Measurements from ENCODE around the gene RIPK3.

RIPK3 gene

GRCh38 chr14:24334431-24335291, 5.1 kb downstream of the RIPK3 start, which contains the start of gene ADCY4:
ADCY4 (minus strand) TSS chr14:24335071; CDS start chr14:24334652, 419 bp downstream.
- TF ChIP-seq TOX (CRISPR knock-in tag; IDR thresholded peaks at IDR 0.05; ENCODE audit: borderline replicate concordance), result no peak
- TF ChIP-seq CREB5 (CRISPR knock-in tag; IDR thresholded peaks at IDR 0.05; ENCODE audit: low read depth), result no peak
- no peak for TF ChIP-seq ARNTL (CRISPR knock-in tag; IDR thresholded peaks at IDR 0.05; ENCODE audit: borderline replicate concordance, low read depth)
- TF ChIP-seq CSDC2 (CRISPR knock-in tag; IDR thresholded peaks at IDR 0.05), result no peak
- no peak for TF ChIP-seq OSR1 (CRISPR knock-in tag; IDR thresholded peaks at IDR 0.05)
- ATAC-seq, result peak; percentile 37

- peak; percentile 82 for ATAC-seq
- TF ChIP-seq ISL1 (CRISPR knock-in tag; IDR thresholded peaks at IDR 0.05), result no peak
- no peak for TF ChIP-seq OSR1 (CRISPR knock-in tag; IDR thresholded peaks at IDR 0.05)
- no peak for TF ChIP-seq ZC3H10 (CRISPR knock-in tag; IDR thresholded peaks at IDR 0.05)
- TF ChIP-seq ZNF8 (CRISPR knock-in tag; IDR thresholded peaks at IDR 0.05), result no peak
- TF ChIP-seq TCF4 (CRISPR knock-in tag; IDR thresholded peaks at IDR 0.05; ENCODE audit: borderline replicate concordance), result no peak
These were observed 7.4 kb downstream of the RIPK3 start for GRCh38 chr14:24332268-24332993.

GRCh38 chr14:24331731-24332267, 8.0 kb downstream of the RIPK3 start:
- ATAC-seq, result peak; percentile 1; the same call in 2 of the 3 replicates
- TF ChIP-seq ZNF8 (CRISPR knock-in tag; IDR thresholded peaks at IDR 0.05), result no peak
- TF ChIP-seq CREB5 (CRISPR knock-in tag; IDR thresholded peaks at IDR 0.05; ENCODE audit: low read depth), result no peak
- TF ChIP-seq ISL1 (CRISPR knock-in tag; IDR thresholded peaks at IDR 0.05), result no peak
- TF ChIP-seq OSR1 (CRISPR knock-in tag; IDR thresholded peaks at IDR 0.05), result no peak
- TF ChIP-seq GLIS3 (CRISPR knock-in tag; IDR thresholded peaks at IDR 0.05), result no peak
- no peak for TF ChIP-seq TOX (CRISPR knock-in tag; IDR thresholded peaks at IDR 0.05; ENCODE audit: borderline replicate concordance)
- TF ChIP-seq RARB (CRISPR knock-in tag; IDR thresholded peaks at IDR 0.05), result no peak
- TF ChIP-seq ZFP3 (CRISPR knock-in tag; IDR thresholded peaks at IDR 0.05), result no peak

- TF ChIP-seq TSHZ2 (CRISPR knock-in tag; IDR thresholded peaks at IDR 0.05), result no peak
- TF ChIP-seq ARNTL (CRISPR knock-in tag; IDR thresholded peaks at IDR 0.05; ENCODE audit: borderline replicate concordance, low read depth), result no peak
- TF ChIP-seq ZFP3 (CRISPR knock-in tag; IDR thresholded peaks at IDR 0.05), result no peak
- TF ChIP-seq ZNF8 (CRISPR knock-in tag; IDR thresholded peaks at IDR 0.05), result no peak
- TF ChIP-seq OSR1 (CRISPR knock-in tag; IDR thresholded peaks at IDR 0.05), result no peak
- TF ChIP-seq TOX (CRISPR knock-in tag; IDR thresholded peaks at IDR 0.05; ENCODE audit: borderline replicate concordance), result no peak
- TF ChIP-seq ZNF565 (CRISPR knock-in tag; conservative IDR thresholded peaks at IDR 0.05; ENCODE audit: low read depth), result no peak
- no peak for TF ChIP-seq POU6F1 (CRISPR knock-in tag; IDR thresholded peaks at IDR 0.05; ENCODE audit: borderline replicate concordance, low read depth)
- no peak for TF ChIP-seq RARB (CRISPR knock-in tag; IDR thresholded peaks at IDR 0.05)
- no peak for TF ChIP-seq ISL1 (CRISPR knock-in tag; IDR thresholded peaks at IDR 0.05)
- no peak for TF ChIP-seq ESRRG (CRISPR knock-in tag; IDR thresholded peaks at IDR 0.05)
- TF ChIP-seq PPARA (CRISPR knock-in tag; IDR thresholded peaks at IDR 0.05; ENCODE audit: borderline replicate concordance), result no peak
These were observed 8.7 kb downstream of the RIPK3 start for GRCh38 chr14:24330973-24331674.

More at GRCh38 chr14:24330973-24331674, 8.7 kb downstream of the RIPK3 start:
- ATAC-seq, result no peak
